ENCODE results near the gene MTHFD1.

DNA sequence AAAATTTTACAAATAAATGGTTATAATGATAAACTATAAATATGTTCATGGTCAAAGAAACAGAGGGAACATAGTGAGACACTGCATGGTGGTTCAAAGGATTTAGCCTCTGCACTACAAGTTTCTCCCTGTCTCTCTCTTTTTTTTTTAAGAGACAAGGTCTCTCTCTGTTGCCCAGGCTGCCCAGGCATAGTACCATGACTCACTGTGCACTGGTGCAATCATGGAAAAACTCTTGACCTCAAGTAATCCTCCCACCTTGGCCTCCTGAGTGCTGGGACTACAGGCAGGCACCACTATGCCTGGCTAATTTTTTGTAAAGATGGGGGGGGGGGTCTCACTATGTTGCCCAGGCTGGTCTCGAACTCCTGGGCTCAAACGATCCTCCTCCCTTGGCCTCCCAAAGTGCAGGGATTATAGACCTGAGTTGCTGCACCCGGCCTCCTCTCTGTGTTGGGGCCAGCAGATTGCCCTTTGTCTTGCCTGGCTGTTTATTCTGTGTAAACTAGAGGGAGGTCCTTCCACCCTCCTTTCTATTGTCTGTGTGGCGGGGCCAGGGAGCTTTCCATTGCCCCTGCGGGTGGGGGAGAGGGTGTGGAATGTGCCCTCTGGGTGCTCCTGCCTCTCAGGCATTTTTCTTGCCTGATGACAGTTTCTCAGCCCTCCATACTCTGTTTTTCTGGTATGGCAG, 22.1 kb downstream of the MTHFD1 start:
- TF ChIP-seq, protein P1, sequence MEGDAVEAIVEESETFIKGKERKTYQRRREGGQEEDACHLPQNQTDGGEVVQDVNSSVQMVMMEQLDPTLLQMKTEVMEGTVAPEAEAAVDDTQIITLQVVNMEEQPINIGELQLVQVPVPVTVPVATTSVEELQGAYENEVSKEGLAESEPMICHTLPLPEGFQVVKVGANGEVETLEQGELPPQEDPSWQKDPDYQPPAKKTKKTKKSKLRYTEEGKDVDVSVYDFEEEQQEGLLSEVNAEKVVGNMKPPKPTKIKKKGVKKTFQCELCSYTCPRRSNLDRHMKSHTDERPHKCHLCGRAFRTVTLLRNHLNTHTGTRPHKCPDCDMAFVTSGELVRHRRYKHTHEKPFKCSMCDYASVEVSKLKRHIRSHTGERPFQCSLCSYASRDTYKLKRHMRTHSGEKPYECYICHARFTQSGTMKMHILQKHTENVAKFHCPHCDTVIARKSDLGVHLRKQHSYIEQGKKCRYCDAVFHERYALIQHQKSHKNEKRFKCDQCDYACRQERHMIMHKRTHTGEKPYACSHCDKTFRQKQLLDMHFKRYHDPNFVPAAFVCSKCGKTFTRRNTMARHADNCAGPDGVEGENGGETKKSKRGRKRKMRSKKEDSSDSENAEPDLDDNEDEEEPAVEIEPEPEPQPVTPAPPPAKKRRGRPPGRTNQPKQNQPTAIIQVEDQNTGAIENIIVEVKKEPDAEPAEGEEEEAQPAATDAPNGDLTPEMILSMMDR (conservative IDR thresholded peaks at IDR 0.05), result no peak
- TF ChIP-seq ZFX (IDR thresholded peaks at IDR 0.05), result no peak
